ENCODE data around the gene OR6P1.

- TF ChIP-seq, protein P1, sequence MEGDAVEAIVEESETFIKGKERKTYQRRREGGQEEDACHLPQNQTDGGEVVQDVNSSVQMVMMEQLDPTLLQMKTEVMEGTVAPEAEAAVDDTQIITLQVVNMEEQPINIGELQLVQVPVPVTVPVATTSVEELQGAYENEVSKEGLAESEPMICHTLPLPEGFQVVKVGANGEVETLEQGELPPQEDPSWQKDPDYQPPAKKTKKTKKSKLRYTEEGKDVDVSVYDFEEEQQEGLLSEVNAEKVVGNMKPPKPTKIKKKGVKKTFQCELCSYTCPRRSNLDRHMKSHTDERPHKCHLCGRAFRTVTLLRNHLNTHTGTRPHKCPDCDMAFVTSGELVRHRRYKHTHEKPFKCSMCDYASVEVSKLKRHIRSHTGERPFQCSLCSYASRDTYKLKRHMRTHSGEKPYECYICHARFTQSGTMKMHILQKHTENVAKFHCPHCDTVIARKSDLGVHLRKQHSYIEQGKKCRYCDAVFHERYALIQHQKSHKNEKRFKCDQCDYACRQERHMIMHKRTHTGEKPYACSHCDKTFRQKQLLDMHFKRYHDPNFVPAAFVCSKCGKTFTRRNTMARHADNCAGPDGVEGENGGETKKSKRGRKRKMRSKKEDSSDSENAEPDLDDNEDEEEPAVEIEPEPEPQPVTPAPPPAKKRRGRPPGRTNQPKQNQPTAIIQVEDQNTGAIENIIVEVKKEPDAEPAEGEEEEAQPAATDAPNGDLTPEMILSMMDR (IDR thresholded peaks at IDR 0.05) = no peak
- TF ChIP-seq POLR2A (IDR thresholded peaks at IDR 0.05) (no peak), POLR2AphosphoS5 (IDR thresholded peaks at IDR 0.05) (no peak)
Measured at GRCh38 chr1:158521666-158522058, 48.7 kb downstream of the OR6P1 start.

Measured in suprapubic skin (tissue), 4 donors.